GM12878 (cell line): ENCODE data around the gene TATDN3. TPM values are rescaled to one million over a fixed set of nuclear protein-coding genes. Genes with fewer than 3 reads are reported as not detected.

ENCODE experiments used
- polyA plus RNA-seq, 11 experiments: library from polyadenylated mRNA; depleted of rRNA in 4 of 11; unstranded in 6 of 11; stranded (reverse) in 5 of 11; fragments of >200 nt; fragmentation: Nextera tagmentation in 4 of 11; fragmentation: Illumina TruSeq in 1 of 11; extraction: Ambion mirVana in 4 of 11; extraction: Trizol in 1 of 11; gene quantifications; 1 replicate in 1 of 11; 2 replicates in 10 of 11; pipeline versions ENCODE4 v1.2.1 to v1.2.3, GENCODE V29; 2011 to 2016; ENCODE audit warnings: inconsistent platforms in 2 of 11, missing spikeins in 2 of 11, low read depth in 1 of 11
- small RNA-seq: library from RNA; depleted of rRNA; stranded (forward); fragments of <200 nt; gene quantifications from one replicate; pipeline ENCODE3, GENCODE V24; 2014
- total RNA-seq, 4 experiments: library from RNA; depleted of rRNA in 3 of 4; stranded (reverse); fragments of >200 nt in 3 of 4; fragmentation: Illumina TruSeq in 1 of 4; extraction: Trizol in 1 of 4; gene quantifications; 2 replicates each; pipeline versions ENCODE4 v1.2.1 to v1.2.3, GENCODE V29; 2013 to 2021

TATDN3 gene
- total and polyA plus RNA-seq, 10 of the 15 experiments (the other 5 are each of a cell fraction or from before 2014, with no cell fraction given): 15.5 to 40.0 (median 22.7) TPM

Small RNAs within 50 kb of the gene (small RNA-seq; reads per million reads assigned to genes)
- gene AC104333.1: not detected
- gene AC104333.2: not detected

Other genes with a start within 250 kb of the TATDN3 start
- gene ATF3, start 183.1 kb upstream of the TATDN3 start, total RNA-seq (2014; rRNA removed): 7.3 and 8.1 TPM in 2 replicates
- gene ATF3, start 183.1 kb upstream of the TATDN3 start, total RNA-seq (2014; rRNA removed; fragmentation: Illumina TruSeq; extraction: Trizol): 9.4 and 11.5 TPM in 2 replicates
- gene ATF3, start 183.1 kb upstream of the TATDN3 start, total RNA-seq (2021): 9.5 and 11.2 TPM in 2 replicates
- gene ATF3, start 183.1 kb upstream of the TATDN3 start, polyA plus RNA-seq (2011; rRNA removed): 13.9 and 15.9 TPM in 2 replicates
- 9.5 and 11.5 TPM in 2 replicates for gene ATF3, start 183.1 kb upstream of the TATDN3 start, polyA plus RNA-seq (2014; fragmentation: Illumina TruSeq; extraction: Trizol)
- gene ATF3, start 183.1 kb upstream of the TATDN3 start, polyA plus RNA-seq (2014; fragmentation: Nextera tagmentation; extraction: Ambion mirVana): 1 to 10 TPM; 3.0 to 3.4 TPM
- 8.5 and 11.4 TPM in 2 replicates for gene ATF3, start 183.1 kb upstream of the TATDN3 start, polyA plus RNA-seq (2014; rRNA removed)
- 1 to 10 TPM; 5.6 to 6.7 TPM for gene ATF3, start 183.1 kb upstream of the TATDN3 start, polyA plus RNA-seq (2016; fragmentation: Nextera tagmentation; extraction: Ambion mirVana)
- 41.9 and 50.4 TPM in 2 replicates for gene BATF3, start 92.1 kb upstream of the TATDN3 start, total RNA-seq (2014; rRNA removed)
- 28.7 and 30.6 TPM in 2 replicates for gene BATF3, start 92.1 kb upstream of the TATDN3 start, total RNA-seq (2014; rRNA removed; fragmentation: Illumina TruSeq; extraction: Trizol)
- 44.9 and 47.5 TPM in 2 replicates for gene BATF3, start 92.1 kb upstream of the TATDN3 start, total RNA-seq (2021)
- 15.1 and 25.6 TPM in 2 replicates for gene BATF3, start 92.1 kb upstream of the TATDN3 start, polyA plus RNA-seq (2011; rRNA removed)
- gene BATF3, start 92.1 kb upstream of the TATDN3 start, polyA plus RNA-seq (2014; fragmentation: Illumina TruSeq; extraction: Trizol): 7.6 and 31.1 TPM in 2 replicates
- gene BATF3, start 92.1 kb upstream of the TATDN3 start, polyA plus RNA-seq (2014; fragmentation: Nextera tagmentation; extraction: Ambion mirVana): 10 to 100 TPM; 11.1 to 12.3 TPM
- gene BATF3, start 92.1 kb upstream of the TATDN3 start, polyA plus RNA-seq (2014; rRNA removed): 56.7 and 56.8 TPM in 2 replicates
- 10 to 100 TPM; 20.4 to 33.2 TPM for gene BATF3, start 92.1 kb upstream of the TATDN3 start, polyA plus RNA-seq (2016; fragmentation: Nextera tagmentation; extraction: Ambion mirVana)
- gene NSL1, start 117 bp upstream of the TATDN3 start, total RNA-seq (2014; rRNA removed): 41.9 and 46.9 TPM in 2 replicates
- gene NSL1, start 117 bp upstream of the TATDN3 start, total RNA-seq (2014; rRNA removed; fragmentation: Illumina TruSeq; extraction: Trizol): 37.5 and 40.2 TPM in 2 replicates
- gene NSL1, start 117 bp upstream of the TATDN3 start, total RNA-seq (2021): 38.3 and 41.6 TPM in 2 replicates
- gene NSL1, start 117 bp upstream of the TATDN3 start, polyA plus RNA-seq (2011; rRNA removed): 46.4 and 68.5 TPM in 2 replicates
- gene NSL1, start 117 bp upstream of the TATDN3 start, polyA plus RNA-seq (2014; fragmentation: Illumina TruSeq; extraction: Trizol): 36.7 TPM in 2 replicates
- gene NSL1, start 117 bp upstream of the TATDN3 start, polyA plus RNA-seq (2014; fragmentation: Nextera tagmentation; extraction: Ambion mirVana): 10 to 100 TPM; 46.5 to 67.2 TPM
- 34.5 and 43.6 TPM in 2 replicates for gene NSL1, start 117 bp upstream of the TATDN3 start, polyA plus RNA-seq (2014; rRNA removed)
- gene NSL1, start 117 bp upstream of the TATDN3 start, polyA plus RNA-seq (2016; fragmentation: Nextera tagmentation; extraction: Ambion mirVana): 10 to 100 TPM; 72.3 to 74.2 TPM
- not detected in 2 replicates for gene SPATA45, start 55.8 kb downstream of the TATDN3 start, total RNA-seq (2014; rRNA removed)
- gene SPATA45, start 55.8 kb downstream of the TATDN3 start, total RNA-seq (2014; rRNA removed; fragmentation: Illumina TruSeq; extraction: Trizol): not detected in 2 replicates
- 0.58 TPM in 1 of 2 replicates, not detected in the other for gene SPATA45, start 55.8 kb downstream of the TATDN3 start, total RNA-seq (2021)
- gene SPATA45, start 55.8 kb downstream of the TATDN3 start, polyA plus RNA-seq (2011; rRNA removed): 0.22 and 0.49 TPM in 2 replicates
- not detected in 2 replicates for gene SPATA45, start 55.8 kb downstream of the TATDN3 start, polyA plus RNA-seq (2014; fragmentation: Illumina TruSeq; extraction: Trizol)
- gene SPATA45, start 55.8 kb downstream of the TATDN3 start, polyA plus RNA-seq (2014; fragmentation: Nextera tagmentation; extraction: Ambion mirVana): under 1 TPM in 1 of 2 experiments, not detected in 1; 0.31 TPM
- not detected in 2 replicates for gene SPATA45, start 55.8 kb downstream of the TATDN3 start, polyA plus RNA-seq (2014; rRNA removed)
- gene SPATA45, start 55.8 kb downstream of the TATDN3 start, polyA plus RNA-seq (2016; fragmentation: Nextera tagmentation; extraction: Ambion mirVana): under 1 TPM in 1 of 2 experiments, not detected in 1; 0.37 TPM
- 17.8 and 20.2 TPM in 2 replicates for gene FLVCR1, start 66.4 kb downstream of the TATDN3 start, total RNA-seq (2014; rRNA removed)
- 21.7 and 21.9 TPM in 2 replicates for gene FLVCR1, start 66.4 kb downstream of the TATDN3 start, total RNA-seq (2014; rRNA removed; fragmentation: Illumina TruSeq; extraction: Trizol)
- gene FLVCR1, start 66.4 kb downstream of the TATDN3 start, total RNA-seq (2021): 13.4 and 17.3 TPM in 2 replicates
- 25.2 and 37.2 TPM in 2 replicates for gene FLVCR1, start 66.4 kb downstream of the TATDN3 start, polyA plus RNA-seq (2011; rRNA removed)
- 18.1 and 20.0 TPM in 2 replicates for gene FLVCR1, start 66.4 kb downstream of the TATDN3 start, polyA plus RNA-seq (2014; fragmentation: Illumina TruSeq; extraction: Trizol)
- 1 to 10 TPM; 7.1 to 8.6 TPM for gene FLVCR1, start 66.4 kb downstream of the TATDN3 start, polyA plus RNA-seq (2014; fragmentation: Nextera tagmentation; extraction: Ambion mirVana)
- gene FLVCR1, start 66.4 kb downstream of the TATDN3 start, polyA plus RNA-seq (2014; rRNA removed): 15.7 and 22.1 TPM in 2 replicates
- gene FLVCR1, start 66.4 kb downstream of the TATDN3 start, polyA plus RNA-seq (2016; fragmentation: Nextera tagmentation; extraction: Ambion mirVana): 10 to 100 TPM in 1 of 2 experiments, 1 to 10 TPM in 1; 9.0 to 10.9 TPM
- 16.4 and 18.7 TPM in 2 replicates for gene VASH2, start 158.6 kb downstream of the TATDN3 start, total RNA-seq (2014; rRNA removed)
- gene VASH2, start 158.6 kb downstream of the TATDN3 start, total RNA-seq (2014; rRNA removed; fragmentation: Illumina TruSeq; extraction: Trizol): 19.6 and 20.6 TPM in 2 replicates
- gene VASH2, start 158.6 kb downstream of the TATDN3 start, total RNA-seq (2021): 29.2 and 29.7 TPM in 2 replicates
- gene VASH2, start 158.6 kb downstream of the TATDN3 start, polyA plus RNA-seq (2011; rRNA removed): 29.4 and 35.7 TPM in 2 replicates
- gene VASH2, start 158.6 kb downstream of the TATDN3 start, polyA plus RNA-seq (2014; fragmentation: Illumina TruSeq; extraction: Trizol): 25.9 and 35.2 TPM in 2 replicates
- 1 to 10 TPM; 5.4 to 6.5 TPM for gene VASH2, start 158.6 kb downstream of the TATDN3 start, polyA plus RNA-seq (2014; fragmentation: Nextera tagmentation; extraction: Ambion mirVana)
- gene VASH2, start 158.6 kb downstream of the TATDN3 start, polyA plus RNA-seq (2014; rRNA removed): 23.8 and 25.1 TPM in 2 replicates
- 10 to 100 TPM; 17.2 to 25.5 TPM for gene VASH2, start 158.6 kb downstream of the TATDN3 start, polyA plus RNA-seq (2016; fragmentation: Nextera tagmentation; extraction: Ambion mirVana)
- gene ANGEL2, start 224.0 kb downstream of the TATDN3 start, total RNA-seq (2014; rRNA removed): 53.2 and 53.9 TPM in 2 replicates
- gene ANGEL2, start 224.0 kb downstream of the TATDN3 start, total RNA-seq (2014; rRNA removed; fragmentation: Illumina TruSeq; extraction: Trizol): 37.0 and 38.7 TPM in 2 replicates
- gene ANGEL2, start 224.0 kb downstream of the TATDN3 start, total RNA-seq (2021): 27.7 and 30.0 TPM in 2 replicates
- 31.3 and 41.4 TPM in 2 replicates for gene ANGEL2, start 224.0 kb downstream of the TATDN3 start, polyA plus RNA-seq (2011; rRNA removed)
- gene ANGEL2, start 224.0 kb downstream of the TATDN3 start, polyA plus RNA-seq (2014; fragmentation: Illumina TruSeq; extraction: Trizol): 25.0 and 29.8 TPM in 2 replicates
- gene ANGEL2, start 224.0 kb downstream of the TATDN3 start, polyA plus RNA-seq (2014; fragmentation: Nextera tagmentation; extraction: Ambion mirVana): 10 to 100 TPM in 1 of 2 experiments, 1 to 10 TPM in 1; 6.3 to 13.6 TPM
- gene ANGEL2, start 224.0 kb downstream of the TATDN3 start, polyA plus RNA-seq (2014; rRNA removed): 28.0 and 33.2 TPM in 2 replicates
- gene ANGEL2, start 224.0 kb downstream of the TATDN3 start, polyA plus RNA-seq (2016; fragmentation: Nextera tagmentation; extraction: Ambion mirVana): 10 to 100 TPM; 29.9 to 31.9 TPM